Measurements from ENCODE around the gene NEURL1B. TPM values are rescaled to one million over a fixed set of nuclear protein-coding genes. Genes with fewer than 3 reads are reported as not detected.
"Not testable (repeated sequence)": the region's sequence is repeated elsewhere in the genome, so short reads cannot be mapped to it uniquely, and the experiment has no call there.

Gene NEURL1B
- total and polyA plus RNA-seq, 10 donors, result 0.26 to 2.5 (median 1.2) TPM

DNA sequence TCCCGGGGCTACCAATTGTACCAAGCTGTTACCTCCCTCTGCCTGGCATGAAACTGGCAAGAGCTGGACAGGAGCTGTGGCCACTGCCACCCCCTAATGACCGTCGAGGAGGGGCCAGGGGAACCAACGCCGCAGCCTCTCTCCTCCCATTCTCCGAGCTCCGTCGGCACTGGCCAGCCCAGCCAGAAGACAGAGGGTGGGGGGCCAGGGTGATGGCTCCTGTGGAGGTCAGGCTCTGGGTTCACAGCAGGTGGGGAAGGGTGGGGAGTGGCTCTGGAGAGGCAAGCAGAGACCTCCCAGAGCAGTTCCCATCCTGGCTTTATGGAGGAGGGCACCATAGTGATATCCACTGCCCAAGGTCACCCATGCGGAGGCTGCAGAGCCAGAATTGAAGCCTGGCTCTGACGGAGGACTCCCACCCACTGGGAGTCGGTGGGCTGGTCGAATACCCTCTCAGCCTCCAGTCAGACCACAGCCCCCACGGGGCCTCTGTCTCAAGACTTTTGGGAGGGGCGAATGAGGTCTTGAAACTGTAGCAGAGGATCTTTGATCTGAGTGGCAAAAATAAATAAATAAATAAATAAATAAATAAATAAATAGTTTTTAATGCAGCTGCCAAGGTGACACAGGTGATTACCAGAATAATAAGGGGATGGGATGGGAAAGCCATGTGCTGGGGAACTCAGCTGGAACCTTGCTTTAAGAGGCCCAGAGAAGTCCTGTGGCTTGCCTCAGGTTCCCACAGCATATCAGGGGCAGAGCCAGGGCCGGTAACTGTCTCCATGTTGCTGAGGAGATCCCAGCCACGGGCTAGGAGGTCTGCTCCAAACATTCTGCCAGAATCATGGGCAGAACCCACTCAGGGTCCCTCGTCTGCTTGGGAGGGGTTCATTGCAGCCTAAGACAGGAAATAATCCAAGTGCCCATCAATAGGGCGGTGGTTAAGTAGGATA is 42.5 kb upstream of the NEURL1B start:
- DNase-seq, result no peak
- intact Hi-C loops (cut with DNase I; ENCODE audit: low total_unique reads), result no loop called here
- no peaks in the 10 kb centered on the region for H3K4me1 ChIP-seq
- peaks cover 0 to 17% (median 0%) of the 10 kb centered on the region in 7 donors for H3K27me3 ChIP-seq (replicated peaks in 1 of 7)
- TF ChIP-seq, protein P1, sequence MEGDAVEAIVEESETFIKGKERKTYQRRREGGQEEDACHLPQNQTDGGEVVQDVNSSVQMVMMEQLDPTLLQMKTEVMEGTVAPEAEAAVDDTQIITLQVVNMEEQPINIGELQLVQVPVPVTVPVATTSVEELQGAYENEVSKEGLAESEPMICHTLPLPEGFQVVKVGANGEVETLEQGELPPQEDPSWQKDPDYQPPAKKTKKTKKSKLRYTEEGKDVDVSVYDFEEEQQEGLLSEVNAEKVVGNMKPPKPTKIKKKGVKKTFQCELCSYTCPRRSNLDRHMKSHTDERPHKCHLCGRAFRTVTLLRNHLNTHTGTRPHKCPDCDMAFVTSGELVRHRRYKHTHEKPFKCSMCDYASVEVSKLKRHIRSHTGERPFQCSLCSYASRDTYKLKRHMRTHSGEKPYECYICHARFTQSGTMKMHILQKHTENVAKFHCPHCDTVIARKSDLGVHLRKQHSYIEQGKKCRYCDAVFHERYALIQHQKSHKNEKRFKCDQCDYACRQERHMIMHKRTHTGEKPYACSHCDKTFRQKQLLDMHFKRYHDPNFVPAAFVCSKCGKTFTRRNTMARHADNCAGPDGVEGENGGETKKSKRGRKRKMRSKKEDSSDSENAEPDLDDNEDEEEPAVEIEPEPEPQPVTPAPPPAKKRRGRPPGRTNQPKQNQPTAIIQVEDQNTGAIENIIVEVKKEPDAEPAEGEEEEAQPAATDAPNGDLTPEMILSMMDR (IDR thresholded peaks at IDR 0.05 in 8 of 11, conservative IDR thresholded peaks at IDR 0.05 in 3 of 11), result no peak
- no peak for TF ChIP-seq POLR2A (IDR thresholded peaks at IDR 0.05)
- TF ChIP-seq POLR2AphosphoS5 (IDR thresholded peaks at IDR 0.05), result no peak
- no peak overlapping the region for H3K4me3 ChIP-seq
- no peaks in the 10 kb centered on the region for H3K36me3 ChIP-seq
- H3K9me3 ChIP-seq, result no peaks in the 10 kb centered on the region
- WGBS, 5 donors, result 72 to 81% (median 76%) methylated on average over 17 to 18 of the region's 18 CpGs
- no peak overlapping the region for H3K27ac ChIP-seq

DNA sequence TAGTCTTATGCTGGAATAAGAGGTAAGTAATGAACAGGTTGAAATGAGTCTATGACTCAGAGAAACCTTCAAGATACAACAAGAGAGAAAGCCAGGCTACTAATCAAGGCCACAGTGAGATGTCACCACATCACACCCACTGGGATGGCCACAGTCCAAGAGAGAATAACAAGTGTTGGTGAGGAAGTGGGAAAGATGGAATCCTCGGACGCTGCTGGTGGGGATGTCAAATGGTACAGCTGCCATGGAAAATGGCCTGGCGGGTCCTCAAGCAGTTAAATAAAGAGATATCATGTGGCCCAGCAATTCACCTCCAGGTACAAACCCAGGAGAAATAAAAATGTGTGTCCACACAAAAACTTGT is 41.9 kb upstream of the NEURL1B start:
- Histone ChIP-seq H3K4me1 (no peaks in the 10 kb centered on the region), H3K4me3 (no peak overlapping the region), H3K9me3 (no peaks in the 10 kb centered on the region), H3K27me3 (replicated peaks in 1 of 7) (peaks cover 0 to 17% (median 0%) of the 10 kb centered on the region in 7 donors), H3K36me3 (no peaks in the 10 kb centered on the region), H3K27ac (no peak overlapping the region)
- WGBS, 5 donors, result 79 to 96% (median 89%) methylated on average over 3 of the region's 3 CpGs
- TF ChIP-seq POLR2AphosphoS5 (IDR thresholded peaks at IDR 0.05), result no peak
- TF ChIP-seq POLR2A (IDR thresholded peaks at IDR 0.05), result no peak
- TF ChIP-seq, protein P1 (IDR thresholded peaks at IDR 0.05 in 8 of 11, conservative IDR thresholded peaks at IDR 0.05 in 3 of 11), result no peak
- intact Hi-C loops (cut with DNase I; ENCODE audit: low total_unique reads), result no loop called here
- no peak for DNase-seq

DNA sequence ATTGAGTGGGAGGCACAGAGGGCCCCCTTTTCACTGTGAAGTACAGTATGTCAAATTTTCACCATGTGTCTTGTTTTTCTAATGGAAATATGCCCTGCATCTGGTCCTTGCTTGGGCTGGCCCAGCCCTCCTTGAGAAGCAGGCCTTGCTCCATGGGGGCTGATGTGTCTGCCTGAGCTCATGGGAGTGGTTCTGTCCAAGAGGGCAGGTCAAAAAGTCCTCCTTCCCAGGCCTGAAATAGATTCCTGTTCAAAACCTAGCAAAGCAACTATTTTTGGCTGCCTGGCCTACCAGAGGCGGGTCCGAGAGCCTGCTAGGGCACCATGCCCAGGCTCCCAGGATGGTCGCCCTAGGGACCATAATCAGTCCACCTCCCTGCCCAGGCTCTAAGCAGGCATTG is 40.5 kb upstream of the NEURL1B start:
- Histone ChIP-seq H3K27me3 (replicated peaks in 1 of 7) (peaks cover 0 to 17% (median 0%) of the 10 kb centered on the region in 7 donors), H3K4me3 (no peak overlapping the region), H3K27ac (no peak overlapping the region), H3K9me3 (peaks cover 0 to 2% (median 0%) of the 10 kb centered on the region in 8 donors), H3K36me3 (no peaks in the 10 kb centered on the region), H3K4me1 (no peaks in the 10 kb centered on the region)
- no peak for TF ChIP-seq POLR2AphosphoS5 (IDR thresholded peaks at IDR 0.05)
- TF ChIP-seq, protein P1 (IDR thresholded peaks at IDR 0.05 in 8 of 11, conservative IDR thresholded peaks at IDR 0.05 in 3 of 11), result no peak
- TF ChIP-seq POLR2A (IDR thresholded peaks at IDR 0.05), result no peak
- 60 to 93% (median 88%) methylated on average over 2 to 3 of the region's 3 CpGs for WGBS, 5 donors
- intact Hi-C loops (cut with DNase I; ENCODE audit: low total_unique reads), result no loop called here
- DNase-seq, result no peak

DNA sequence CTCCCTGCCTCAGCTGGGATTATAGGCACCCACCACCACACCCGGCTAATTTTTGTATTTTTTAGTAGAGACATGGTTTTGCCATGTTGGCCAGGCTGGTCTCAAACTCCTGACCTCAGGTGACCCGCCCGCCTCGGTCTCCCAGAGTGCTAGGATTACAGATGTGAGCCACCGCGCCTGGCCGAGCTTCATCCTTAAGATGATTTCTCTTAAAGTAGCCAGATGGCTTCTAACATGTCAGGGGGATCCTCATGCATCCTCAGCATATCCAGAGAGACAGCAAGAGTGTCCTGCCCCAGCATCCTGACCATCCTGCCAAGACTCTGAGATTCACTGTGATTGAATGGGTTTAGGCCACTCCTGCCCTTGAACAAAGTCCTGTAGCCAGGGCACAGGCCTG is 39.5 kb upstream of the NEURL1B start:
- Histone ChIP-seq H3K9me3 (peaks cover 0 to 10% (median 4%) of the 10 kb centered on the region in 8 donors), H3K27me3 (replicated peaks in 1 of 7) (peaks cover 0 to 17% (median 0%) of the 10 kb centered on the region in 7 donors)
- 79 to 96% (median 92%) methylated on average over 7 of the region's 7 CpGs for WGBS, 5 donors
- DNase-seq; H3K27ac ChIP-seq; H3K36me3 ChIP-seq; intact Hi-C loops (cut with DNase I; ENCODE audit: low total_unique reads); H3K4me1 ChIP-seq; H3K4me3 ChIP-seq: not testable (repeated sequence)

All from spleen (tissue), 11 donors.